Endodermal cell (in vitro differentiated cells): ENCODE measurements around the gene SELENOI. TPM values are rescaled to one million over a fixed set of nuclear protein-coding genes. Genes with fewer than 3 reads are reported as not detected.

Source experiments
- DNase-seq: peaks from one replicate; pipeline ENCODE4 v3.0.0-alpha.2; 2017
- H3K27ac ChIP-seq: 2 replicates; pipeline ENCODE4 v1.5.1; 2013; ENCODE audit warnings: mild to moderate bottlenecking, low read depth, low read length, moderate library complexity
- H3K27me3 ChIP-seq: 2 replicates; pipeline ENCODE4 v1.6.1; 2013; ENCODE audit warnings: mild to moderate bottlenecking, low read length, moderate library complexity; ENCODE audit not compliant: insufficient read depth, control insufficient read depth, poor library complexity, severe bottlenecking
- H3K36me3 ChIP-seq: 2 replicates; pipeline ENCODE4 v1.7.0; 2013; ENCODE audit warnings: mild to moderate bottlenecking, low read length, moderate library complexity; ENCODE audit not compliant: control insufficient read depth, insufficient read depth
- H3K4me1 ChIP-seq: one replicate; pipeline ENCODE4 v1.7.0; 2013; ENCODE audit warnings: low read length; ENCODE audit not compliant: control insufficient read depth, insufficient read depth
- H3K4me3 ChIP-seq: 2 replicates; pipeline ENCODE4 v1.5.1; 2013; ENCODE audit warnings: mild to moderate bottlenecking, low read length, moderate library complexity
- H3K9ac ChIP-seq: 2 replicates; pipeline ENCODE4 v1.6.1; 2013; ENCODE audit warnings: mild to moderate bottlenecking, low read length, moderate library complexity; ENCODE audit not compliant: poor library complexity, severe bottlenecking; ENCODE audit errors: extremely low read depth
- H3K9me3 ChIP-seq: 2 replicates; pipeline ENCODE4 v1.6.1; 2013; ENCODE audit warnings: mild to moderate bottlenecking, low read length, moderate library complexity; ENCODE audit not compliant: control insufficient read depth
- H3K27ac Mint-ChIP-seq: 2 replicates; pipeline ENCODE4 v1.8.0; 2020; ENCODE audit warnings: mixed read lengths
- H3K27me3 Mint-ChIP-seq: 2 replicates; pipeline ENCODE4 v1.8.0; 2021; ENCODE audit warnings: mild to moderate bottlenecking, mixed read lengths; ENCODE audit not compliant: insufficient read depth
- H3K36me3 Mint-ChIP-seq: 2 replicates; pipeline ENCODE4 v1.8.0; 2020; ENCODE audit warnings: low read depth, mixed read lengths
- H3K4me1 Mint-ChIP-seq: 2 replicates; pipeline ENCODE4 v1.8.0; 2020; ENCODE audit warnings: mixed read lengths
- H3K4me3 Mint-ChIP-seq: 2 replicates; pipeline ENCODE4 v1.8.0; 2020; ENCODE audit warnings: mild to moderate bottlenecking, moderate library complexity, mixed read lengths
- H3K9me3 Mint-ChIP-seq: 2 replicates; pipeline ENCODE4 v1.8.0; 2020; ENCODE audit warnings: mild to moderate bottlenecking, mixed read lengths
- WGBS, 2 experiments: methylation state at CpG; one replicate each; pipeline versions ENCODE4 v1.1.5 to v1.1.7; 2013; ENCODE audit warnings: missing lambda C conversion rate in 2 of 2, mixed read lengths in 1 of 2; ENCODE audit not compliant: insufficient coverage in 1 of 2, insufficient read length in 1 of 2; 5-methylcytosine and 5-hydroxymethylcytosine counted together
- total RNA-seq, 2 donors: library from RNA; stranded (reverse); fragmentation: NEBNext Ultra II Directional in 1 of 2; extraction: Animal tissue kit (Norgen Biotek cat#: 25700) in 1 of 2; gene quantifications; 2 replicates in 1 of 2; 3 replicates in 1 of 2; pipeline ENCODE4 v1.2.1, GENCODE V29; 2021
- TF ChIP-seq, protein P1 (sequence below): fragments of 200-600 bp; sonication (generic); conservative IDR thresholded peaks from 2 replicates; pipeline ENCODE4 v1.5.0; 2021; ENCODE audit warnings: antibody characterized with exemption, mild to moderate bottlenecking

SELENOI gene
- total RNA-seq, 2 donors from 2014 or later = 59.3 to 77.1 TPM

DNA sequence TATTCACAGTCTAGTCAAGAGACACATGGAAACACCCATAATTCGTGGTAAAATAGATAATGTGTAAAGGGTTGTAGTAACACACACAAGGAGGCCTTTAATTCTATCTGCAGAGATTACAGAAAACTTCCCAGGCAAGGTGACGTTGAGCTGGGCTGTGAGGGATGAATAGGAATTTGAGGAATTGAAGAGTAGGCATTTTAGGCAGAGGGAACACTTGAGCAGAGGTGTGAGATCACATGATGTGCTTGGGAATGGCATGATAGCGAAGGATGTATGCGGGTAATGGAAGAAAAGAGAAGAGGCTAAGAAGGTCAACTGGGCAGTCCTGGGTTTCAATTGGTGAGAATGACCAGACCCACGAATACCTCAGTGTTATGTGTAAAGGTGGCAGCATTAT, 76.0 kb downstream of the SELENOI start:
- H3K4me1 Mint-ChIP-seq = peaks cover 24% of the 10 kb centered on the region
- TF ChIP-seq, protein P1, sequence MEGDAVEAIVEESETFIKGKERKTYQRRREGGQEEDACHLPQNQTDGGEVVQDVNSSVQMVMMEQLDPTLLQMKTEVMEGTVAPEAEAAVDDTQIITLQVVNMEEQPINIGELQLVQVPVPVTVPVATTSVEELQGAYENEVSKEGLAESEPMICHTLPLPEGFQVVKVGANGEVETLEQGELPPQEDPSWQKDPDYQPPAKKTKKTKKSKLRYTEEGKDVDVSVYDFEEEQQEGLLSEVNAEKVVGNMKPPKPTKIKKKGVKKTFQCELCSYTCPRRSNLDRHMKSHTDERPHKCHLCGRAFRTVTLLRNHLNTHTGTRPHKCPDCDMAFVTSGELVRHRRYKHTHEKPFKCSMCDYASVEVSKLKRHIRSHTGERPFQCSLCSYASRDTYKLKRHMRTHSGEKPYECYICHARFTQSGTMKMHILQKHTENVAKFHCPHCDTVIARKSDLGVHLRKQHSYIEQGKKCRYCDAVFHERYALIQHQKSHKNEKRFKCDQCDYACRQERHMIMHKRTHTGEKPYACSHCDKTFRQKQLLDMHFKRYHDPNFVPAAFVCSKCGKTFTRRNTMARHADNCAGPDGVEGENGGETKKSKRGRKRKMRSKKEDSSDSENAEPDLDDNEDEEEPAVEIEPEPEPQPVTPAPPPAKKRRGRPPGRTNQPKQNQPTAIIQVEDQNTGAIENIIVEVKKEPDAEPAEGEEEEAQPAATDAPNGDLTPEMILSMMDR = no peak
- Histone ChIP-seq H3K36me3 (no peaks in the 10 kb centered on the region), H3K4me3 (no peak overlapping the region), H3K27ac (no peak overlapping the region), H3K9ac (no peak overlapping the region), H3K9me3 (no peaks in the 10 kb centered on the region), H3K4me1 (peaks cover 9% of the 10 kb centered on the region), H3K27me3 (no peaks in the 10 kb centered on the region)
- peaks cover 10% of the 10 kb centered on the region for H3K27me3 Mint-ChIP-seq
- no peak overlapping the region for H3K4me3 Mint-ChIP-seq
- H3K27ac Mint-ChIP-seq = no peak overlapping the region
- no peak for DNase-seq
- no peaks in the 10 kb centered on the region for H3K36me3 Mint-ChIP-seq
- no peaks in the 10 kb centered on the region for H3K9me3 Mint-ChIP-seq
- 94 to 100% methylated on average over 5 of the region's 5 CpGs for WGBS, 2 experiments

DNA sequence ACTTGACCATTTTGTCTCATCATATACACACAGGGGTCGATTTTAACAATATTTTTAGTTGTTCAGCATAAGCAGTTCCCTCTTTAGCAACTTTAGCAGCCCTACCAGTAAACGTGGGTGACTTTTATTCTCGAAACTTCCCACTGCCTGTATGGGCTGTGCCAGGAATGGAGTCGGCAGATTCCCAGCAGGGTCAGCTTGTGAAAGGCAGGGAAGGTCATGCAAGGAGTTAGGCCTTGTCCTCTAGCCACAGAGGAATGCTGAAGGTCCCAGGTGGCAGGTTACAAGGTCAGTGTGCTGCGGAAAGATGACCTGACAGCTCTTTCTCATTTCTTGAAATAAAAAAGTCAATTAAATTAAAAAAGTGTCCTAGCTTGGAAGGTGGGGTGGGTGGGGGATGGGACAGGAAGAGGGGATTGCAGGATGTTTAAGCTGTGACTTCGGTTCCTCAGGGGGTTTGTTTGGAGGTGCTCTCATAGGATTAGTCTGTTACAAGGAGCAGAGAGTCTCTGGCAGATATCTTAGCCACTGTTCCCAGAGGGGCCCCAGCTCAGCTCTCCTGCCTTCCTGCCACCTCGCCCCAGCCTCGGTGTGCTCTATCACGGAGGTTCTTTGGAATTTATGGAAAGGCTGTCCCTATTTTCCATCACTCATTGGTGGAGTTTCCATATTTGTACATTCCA, 77.1 kb downstream of the SELENOI start:
- no peaks in the 10 kb centered on the region for H3K9me3 Mint-ChIP-seq
- no peak overlapping the region for H3K9ac ChIP-seq
- 73 to 77% methylated on average over 7 to 9 of the region's 9 CpGs for WGBS, 2 experiments
- H3K4me1 ChIP-seq = peaks cover 9% of the 10 kb centered on the region
- H3K36me3 Mint-ChIP-seq = no peaks in the 10 kb centered on the region
- no peaks in the 10 kb centered on the region for H3K9me3 ChIP-seq
- peak overlapping the region; percentile 79 for H3K27ac Mint-ChIP-seq
- H3K36me3 ChIP-seq = no peaks in the 10 kb centered on the region
- H3K4me1 Mint-ChIP-seq = peaks cover 23% of the 10 kb centered on the region
- TF ChIP-seq, protein P1 = no peak
- no peak overlapping the region for H3K4me3 ChIP-seq
- DNase-seq = peak; percentile 72
- no peak overlapping the region for H3K4me3 Mint-ChIP-seq
- no peak overlapping the region for H3K27ac ChIP-seq
- H3K27me3 Mint-ChIP-seq = peaks cover 17% of the 10 kb centered on the region
- H3K27me3 ChIP-seq = peaks cover 8% of the 10 kb centered on the region

DNA sequence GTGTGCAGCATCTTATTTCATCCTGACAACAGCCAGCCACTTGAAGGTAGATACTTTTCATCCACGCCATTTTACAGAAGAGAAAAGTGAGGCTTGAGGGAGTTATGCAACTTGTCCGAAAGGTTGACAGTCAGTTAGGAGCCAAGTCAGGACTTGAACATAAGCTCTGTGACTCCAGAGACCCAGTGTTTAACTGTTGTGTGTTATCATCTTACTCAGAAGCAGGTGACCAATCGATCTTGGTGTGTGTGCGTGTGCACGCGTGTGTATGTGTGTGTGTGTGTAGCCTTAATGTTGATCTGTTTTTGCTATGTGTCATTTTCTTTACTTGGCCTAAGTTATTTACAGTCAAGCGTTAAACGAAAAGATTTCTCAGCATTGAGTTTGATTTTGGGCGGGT, 77.8 kb downstream of the SELENOI start:
- Histone ChIP-seq H3K9ac (no peak overlapping the region), H3K4me3 (no peak overlapping the region), H3K27me3 (peaks cover 8% of the 10 kb centered on the region), H3K9me3 (no peaks in the 10 kb centered on the region), H3K27ac (no peak overlapping the region), H3K4me1 (peaks cover 9% of the 10 kb centered on the region), H3K36me3 (no peaks in the 10 kb centered on the region)
- DNase-seq = no peak
- Mint-ChIP-seq H3K9me3 (no peaks in the 10 kb centered on the region), H3K4me3 (no peak overlapping the region), H3K36me3 (no peaks in the 10 kb centered on the region), H3K4me1 (peaks cover 23% of the 10 kb centered on the region), H3K27me3 (peaks cover 23% of the 10 kb centered on the region), H3K27ac (no peak overlapping the region)
- TF ChIP-seq, protein P1 = no peak
- 82 to 88% methylated on average over 7 to 9 of the region's 9 CpGs for WGBS, 2 experiments
